ENCODE results near the gene HMGN3. TPM values are rescaled to one million over a fixed set of nuclear protein-coding genes. Genes with fewer than 3 reads are reported as not detected.

Gene HMGN3
- total RNA-seq, 3 donors from 2014 or later = 38.3 to 73.6 (median 61.1) TPM

DNA sequence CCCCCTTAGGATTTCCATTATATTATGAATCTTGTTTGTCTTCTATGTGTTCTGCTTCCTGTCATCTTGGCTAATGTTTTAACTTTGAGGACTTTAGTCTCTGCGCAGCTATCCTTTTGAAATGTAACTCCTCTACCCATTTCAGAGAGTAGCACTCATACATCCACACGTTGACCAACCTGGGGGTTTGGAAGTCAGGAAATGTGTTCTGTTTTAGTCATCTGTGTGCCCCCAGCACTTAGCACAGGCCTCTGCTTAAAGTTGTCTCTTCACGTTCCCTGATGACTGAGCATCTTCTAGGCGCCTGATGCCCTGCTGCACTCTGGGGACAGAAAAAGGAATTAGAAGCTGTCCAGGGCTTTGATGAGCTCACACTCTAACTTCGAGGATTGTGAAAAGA lies 47.9 kb downstream of the HMGN3 start:
- H3K27ac ChIP-seq = no peak overlapping the region
- TF ChIP-seq POLR2AphosphoS5 (IDR thresholded peaks at IDR 0.05) (no peak), CTCF (IDR thresholded peaks at IDR 0.05) (no peak), POLR2A (IDR thresholded peaks at IDR 0.05) (no peak)
- H3K4me1 ChIP-seq = no peaks in the 10 kb centered on the region
- no peak overlapping the region for H3K4me3 ChIP-seq
- intact Hi-C loops (cut with DNase I; ENCODE audit: low total_unique reads) = no loop called here
- H3K9me3 ChIP-seq = no peaks in the 10 kb centered on the region
- no peak for DNase-seq (ENCODE audit: low spot score in 2 of 2)
- H3K36me3 ChIP-seq = no peaks in the 10 kb centered on the region
- H3K27me3 ChIP-seq = no peaks in the 10 kb centered on the region

- no peaks in the 10 kb centered on the region for H3K9me3 ChIP-seq
- H3K27me3 ChIP-seq = no peaks in the 10 kb centered on the region
- intact Hi-C loops (cut with DNase I; ENCODE audit: low total_unique reads) = no loop called here
- no peak for TF ChIP-seq POLR2AphosphoS5 (IDR thresholded peaks at IDR 0.05)
- TF ChIP-seq CTCF (IDR thresholded peaks at IDR 0.05) = no peak
- no peak for TF ChIP-seq POLR2A (IDR thresholded peaks at IDR 0.05)
- no peak overlapping the region for H3K4me3 ChIP-seq
- no peak overlapping the region for H3K27ac ChIP-seq
- H3K36me3 ChIP-seq = no peaks in the 10 kb centered on the region
- H3K4me1 ChIP-seq = no peaks in the 10 kb centered on the region
- DNase-seq (ENCODE audit: low spot score in 2 of 2) = no peak
Observed at GRCh38 chr6:79184641-79185040, 49.8 kb downstream of the HMGN3 start.

DNA sequence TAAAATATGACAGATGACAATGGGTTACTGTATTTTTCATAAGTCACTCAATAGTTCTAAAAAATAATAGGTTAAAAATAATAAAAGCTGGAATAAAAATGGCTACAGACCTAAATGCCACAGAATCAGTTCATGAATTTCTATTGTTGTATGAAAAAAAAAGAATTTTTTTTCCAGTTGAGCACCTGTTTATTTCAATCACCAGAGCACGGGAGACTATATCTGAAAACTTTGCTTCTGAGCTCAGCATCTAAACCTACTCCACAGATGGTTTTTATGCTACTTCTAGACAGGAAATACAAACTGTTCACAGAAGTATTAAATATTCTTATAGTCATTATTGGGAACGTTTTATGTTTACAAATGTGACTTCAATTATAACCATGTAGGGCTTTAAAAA lies 50.4 kb downstream of the HMGN3 start:
- no peak for TF ChIP-seq POLR2A (IDR thresholded peaks at IDR 0.05)
- no peaks in the 10 kb centered on the region for H3K4me1 ChIP-seq
- no peak overlapping the region for H3K27ac ChIP-seq
- no peaks in the 10 kb centered on the region for H3K9me3 ChIP-seq
- H3K27me3 ChIP-seq = no peaks in the 10 kb centered on the region
- H3K36me3 ChIP-seq = no peaks in the 10 kb centered on the region
- intact Hi-C loops (cut with DNase I; ENCODE audit: low total_unique reads) = no loop called here
- no peak overlapping the region for H3K4me3 ChIP-seq
- no peak for DNase-seq (ENCODE audit: low spot score in 2 of 2)

- intact Hi-C loops (cut with DNase I; ENCODE audit: low total_unique reads) = no loop called here
- Histone ChIP-seq H3K9me3 (no peaks in the 10 kb centered on the region), H3K4me3 (no peak overlapping the region), H3K36me3 (no peaks in the 10 kb centered on the region), H3K4me1 (no peaks in the 10 kb centered on the region), H3K27me3 (no peaks in the 10 kb centered on the region), H3K27ac (no peak overlapping the region)
- TF ChIP-seq POLR2A (IDR thresholded peaks at IDR 0.05) = no peak
- no peak for TF ChIP-seq POLR2AphosphoS5 (IDR thresholded peaks at IDR 0.05)
- TF ChIP-seq CTCF (IDR thresholded peaks at IDR 0.05) = no peak
- DNase-seq (ENCODE audit: low spot score in 2 of 2) = no peak
Observed at GRCh38 chr6:79180052-79180451, 54.4 kb downstream of the HMGN3 start.

GRCh38 chr6:79173378-79173777 lies 61.1 kb downstream of the HMGN3 start:
- Histone ChIP-seq H3K9me3 (no peaks in the 10 kb centered on the region), H3K36me3 (no peaks in the 10 kb centered on the region), H3K27ac (no peak overlapping the region), H3K4me3 (no peak overlapping the region), H3K27me3 (no peaks in the 10 kb centered on the region), H3K4me1 (no peaks in the 10 kb centered on the region)
- TF ChIP-seq POLR2A (IDR thresholded peaks at IDR 0.05) = no peak
- no peak for TF ChIP-seq POLR2AphosphoS5 (IDR thresholded peaks at IDR 0.05)
- no peak for TF ChIP-seq CTCF (IDR thresholded peaks at IDR 0.05)
- no peak for DNase-seq (ENCODE audit: low spot score in 2 of 2)
- intact Hi-C loops (cut with DNase I; ENCODE audit: low total_unique reads) = no loop called here

GRCh38 chr6:79170959-79171358 lies 63.5 kb downstream of the HMGN3 start:
- Histone ChIP-seq H3K9me3 (no peaks in the 10 kb centered on the region), H3K4me3 (no peak overlapping the region), H3K27me3 (no peaks in the 10 kb centered on the region), H3K36me3 (no peaks in the 10 kb centered on the region), H3K27ac (no peak overlapping the region), H3K4me1 (no peaks in the 10 kb centered on the region)
- DNase-seq (ENCODE audit: low spot score in 2 of 2) = no peak
- intact Hi-C loops (cut with DNase I; ENCODE audit: low total_unique reads) = no loop called here
- TF ChIP-seq POLR2A (IDR thresholded peaks at IDR 0.05) = no peak

Data from breast epithelium (tissue), 4 donors.